ENCODE data around the gene GPR171.

GPR171 gene

DNA sequence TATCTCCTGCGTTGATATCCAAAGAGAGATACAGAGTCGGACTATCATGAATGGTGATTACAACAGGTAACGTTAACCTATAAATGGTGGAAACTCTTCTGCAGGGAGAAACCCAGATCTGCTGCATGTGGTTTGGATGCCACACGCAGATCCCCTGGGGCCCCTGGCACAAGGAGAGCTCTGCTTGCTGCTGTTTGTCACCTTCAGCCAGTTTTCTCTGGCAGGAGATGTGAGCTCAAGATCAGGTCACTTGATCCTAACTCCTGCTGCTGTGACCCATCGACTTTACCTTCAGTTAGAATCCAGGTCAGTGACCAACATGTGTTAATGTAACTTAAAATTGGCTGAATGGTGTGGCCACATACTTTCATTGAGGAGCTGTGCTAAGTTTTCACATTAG lies 23.8 kb upstream of the GPR171 start:
- Histone ChIP-seq H3K14ac (ENCODE audit: low read length in 2 of 2) (no peak overlapping the region), H2BK12ac (ENCODE audit: low read length in 2 of 2) (peak overlapping the region; percentile 11 to 80), H4K91ac (ENCODE audit: low read length) (peak overlapping the region; percentile 52), H3K9me3 (ENCODE audit: control insufficient read depth, low read length) (peaks cover 6% of the 10 kb centered on the region), H2BK120ac (ENCODE audit: low read depth, low read length) (peak overlapping the region; percentile 45), H3K9ac (ENCODE audit: low read length) (no peak overlapping the region), H3K27me3 (ENCODE audit: control insufficient read depth in 1 of 2, insufficient read depth in 1 of 2, low read length in 2 of 2) (no peaks in the 10 kb centered on the region), H3K4ac (ENCODE audit: low read depth in 1 of 2, low read length in 2 of 2) (peak overlapping the region; percentile 1 to 15), H3K4me1 (ENCODE audit: control insufficient read depth, insufficient read depth, low read depth, low read length) (peaks cover 7% of the 10 kb centered on the region), H3K4me3 (ENCODE audit: insufficient read depth in 1 of 2, low read depth in 1 of 2, low read length in 2 of 2) (no peak overlapping the region), H2AFZ (ENCODE audit: low read depth, low read length) (no peak overlapping the region), H2BK5ac (ENCODE audit: low read depth, low read length, poor library complexity, severe bottlenecking) (no peak overlapping the region), H3K79me1 (replicated peaks; ENCODE audit: low read length, poor library complexity, severe bottlenecking) (no peaks in the 10 kb centered on the region), H3K4me2 (ENCODE audit: low read length, poor library complexity, severe bottlenecking) (no peak overlapping the region), H2BK15ac (ENCODE audit: low read depth, poor library complexity, severe bottlenecking) (no peak overlapping the region), H3K23ac (ENCODE audit: low read length in 2 of 2) (no peak overlapping the region), H3K36me3 (ENCODE audit: control insufficient read depth in 1 of 2, insufficient read depth in 2 of 2, low read depth in 1 of 2, low read length in 2 of 2) (no peaks in the 10 kb centered on the region), H2AK5ac (ENCODE audit: low read length, severe bottlenecking) (no peak overlapping the region), H3K18ac (ENCODE audit: low read depth in 1 of 2, low read length in 2 of 2) (peak overlapping the region; percentile 34 to 72), H4K8ac (ENCODE audit: low read length) (no peak overlapping the region), H3K27ac (ENCODE audit: low read length, poor library complexity, severe bottlenecking) (no peak overlapping the region)
- WGBS: 92% methylated on average over 5 of the region's 5 CpGs
- no peak for DNase-seq

DNA sequence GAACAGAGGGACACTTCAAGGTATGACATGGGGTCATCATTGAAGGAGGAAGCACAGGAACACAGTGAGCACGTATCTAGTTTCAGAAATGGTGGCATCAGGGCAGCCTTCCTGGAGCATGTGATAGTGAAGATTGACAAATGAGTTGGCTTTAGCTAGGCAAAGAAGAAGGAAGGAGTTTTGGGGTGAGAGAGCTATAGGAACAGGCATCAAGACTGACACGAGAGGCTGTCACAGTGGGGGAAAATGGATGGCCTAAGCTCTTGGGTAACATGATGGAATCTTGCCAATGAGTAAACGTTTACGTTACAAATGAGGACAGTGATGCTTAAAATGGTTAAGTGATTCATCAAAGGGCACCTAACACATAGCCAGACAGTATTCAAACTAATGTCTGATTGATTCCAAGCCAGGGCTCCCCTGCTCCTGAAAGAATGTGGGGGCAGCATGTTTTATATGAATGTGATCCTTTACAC lies 23.1 kb upstream of the GPR171 start:
- Histone ChIP-seq H2BK120ac (ENCODE audit: low read depth, low read length) (no peak overlapping the region), H3K9me3 (ENCODE audit: control insufficient read depth, low read length) (peaks cover 9% of the 10 kb centered on the region), H3K4me1 (ENCODE audit: control insufficient read depth, insufficient read depth, low read depth, low read length) (peaks cover 7% of the 10 kb centered on the region), H3K79me1 (replicated peaks; ENCODE audit: low read length, poor library complexity, severe bottlenecking) (no peaks in the 10 kb centered on the region), H2AFZ (ENCODE audit: low read depth, low read length) (no peak overlapping the region), H3K14ac (ENCODE audit: low read length in 2 of 2) (no peak overlapping the region), H3K4me2 (ENCODE audit: low read length, poor library complexity, severe bottlenecking) (no peak overlapping the region), H3K4me3 (ENCODE audit: insufficient read depth in 1 of 2, low read depth in 1 of 2, low read length in 2 of 2) (no peak overlapping the region), H3K36me3 (ENCODE audit: control insufficient read depth in 1 of 2, insufficient read depth in 2 of 2, low read depth in 1 of 2, low read length in 2 of 2) (peaks cover 0 to 3% of the 10 kb centered on the region in 2 experiments), H2AK5ac (ENCODE audit: low read length, severe bottlenecking) (no peak overlapping the region), H2BK15ac (ENCODE audit: low read depth, poor library complexity, severe bottlenecking) (no peak overlapping the region), H2BK12ac (ENCODE audit: low read length in 2 of 2) (peak overlapping the region; percentile 61 to 97), H3K9ac (ENCODE audit: low read length) (no peak overlapping the region), H3K23ac (ENCODE audit: low read length in 2 of 2) (no peak overlapping the region), H3K18ac (ENCODE audit: low read depth in 1 of 2, low read length in 2 of 2) (peak overlapping the region in 1 of 2 experiments; percentile 78), H4K91ac (ENCODE audit: low read length) (no peak overlapping the region), H2BK5ac (ENCODE audit: low read depth, low read length, poor library complexity, severe bottlenecking) (no peak overlapping the region), H3K27me3 (ENCODE audit: control insufficient read depth in 1 of 2, insufficient read depth in 1 of 2, low read length in 2 of 2) (no peaks in the 10 kb centered on the region), H3K4ac (ENCODE audit: low read depth in 1 of 2, low read length in 2 of 2) (peak overlapping the region; percentile 6 to 71), H4K8ac (ENCODE audit: low read length) (peak overlapping the region; percentile 79), H3K27ac (ENCODE audit: low read length, poor library complexity, severe bottlenecking) (peak overlapping the region; percentile 50)
- 11% methylated on average over 4 of the region's 4 CpGs for WGBS
- peak; percentile 93 for DNase-seq

DNA sequence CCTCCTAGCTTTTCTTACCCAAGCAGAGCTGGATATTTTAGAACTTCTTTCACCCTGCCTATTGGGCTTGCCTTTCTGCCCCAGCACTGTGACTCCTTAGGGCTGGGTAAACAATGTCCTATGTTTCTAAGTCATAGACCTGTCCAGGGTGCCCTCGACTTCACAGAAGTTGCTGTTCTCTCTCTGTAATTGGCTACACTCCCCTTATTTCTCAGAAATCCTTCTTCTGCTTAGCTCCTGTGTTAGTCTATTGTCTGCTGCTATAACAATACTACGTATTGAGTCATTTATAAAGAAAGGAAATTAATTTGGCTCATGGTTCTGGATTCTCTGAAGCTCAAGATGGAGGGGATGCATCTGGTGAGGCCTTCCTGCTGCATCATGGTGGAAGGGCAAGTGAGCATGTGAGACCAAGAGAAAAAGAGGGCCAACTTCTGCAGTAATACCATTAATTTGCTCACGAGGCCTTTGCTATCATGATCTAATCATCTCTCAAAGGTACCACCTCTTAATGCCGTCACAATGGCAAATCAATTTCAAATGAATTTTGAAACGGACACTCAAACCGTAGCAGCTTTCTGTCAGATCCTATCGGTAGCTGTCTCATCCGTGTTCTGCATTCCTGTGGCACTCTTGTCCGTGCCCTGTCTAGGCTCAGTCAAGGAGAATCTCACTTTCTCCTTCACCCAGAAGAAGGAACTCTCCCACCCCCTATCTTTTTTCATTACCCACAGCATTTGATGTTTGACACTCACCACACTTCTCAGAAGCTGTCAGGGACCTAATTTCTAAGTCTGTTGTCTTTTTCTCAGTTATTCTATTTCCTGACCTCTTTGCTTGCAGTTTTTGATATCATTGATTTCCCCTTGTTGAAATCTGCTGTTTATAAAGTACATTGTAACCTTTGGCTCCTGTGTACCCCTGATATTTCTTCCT lies 22.3 kb upstream of the GPR171 start:
- DNase-seq: no peak
- no peak overlapping the region for H3K9ac ChIP-seq (ENCODE audit: low read length)
- no peaks in the 10 kb centered on the region for H3K79me1 ChIP-seq (replicated peaks; ENCODE audit: low read length, poor library complexity, severe bottlenecking)
- H2AFZ ChIP-seq (ENCODE audit: low read depth, low read length): no peak overlapping the region
- H2BK120ac ChIP-seq (ENCODE audit: low read depth, low read length): no peak overlapping the region
- peaks cover 0 to 3% of the 10 kb centered on the region in 2 experiments for H3K36me3 ChIP-seq (ENCODE audit: control insufficient read depth in 1 of 2, insufficient read depth in 2 of 2, low read depth in 1 of 2, low read length in 2 of 2)
- H3K9me3 ChIP-seq (ENCODE audit: control insufficient read depth, low read length): peaks cover 9% of the 10 kb centered on the region
- H2BK12ac ChIP-seq (ENCODE audit: low read length in 2 of 2): peak overlapping the region; percentile 1 to 65
- H4K91ac ChIP-seq (ENCODE audit: low read length): no peak overlapping the region
- H3K4me2 ChIP-seq (ENCODE audit: low read length, poor library complexity, severe bottlenecking): no peak overlapping the region
- peak overlapping the region in 1 of 2 experiments; percentile 78 for H3K18ac ChIP-seq (ENCODE audit: low read depth in 1 of 2, low read length in 2 of 2)
- H3K4me3 ChIP-seq (ENCODE audit: insufficient read depth in 1 of 2, low read depth in 1 of 2, low read length in 2 of 2): no peak overlapping the region
- H3K27ac ChIP-seq (ENCODE audit: low read length, poor library complexity, severe bottlenecking): no peak overlapping the region
- peaks cover 7% of the 10 kb centered on the region for H3K4me1 ChIP-seq (ENCODE audit: control insufficient read depth, insufficient read depth, low read depth, low read length)
- H3K14ac ChIP-seq (ENCODE audit: low read length in 2 of 2): no peak overlapping the region
- no peak overlapping the region for H2BK5ac ChIP-seq (ENCODE audit: low read depth, low read length, poor library complexity, severe bottlenecking)
- no peak overlapping the region for H2BK15ac ChIP-seq (ENCODE audit: low read depth, poor library complexity, severe bottlenecking)
- H3K23ac ChIP-seq (ENCODE audit: low read length in 2 of 2): no peak overlapping the region
- H4K8ac ChIP-seq (ENCODE audit: low read length): no peak overlapping the region
- WGBS: 76% methylated on average over 9 of the region's 9 CpGs
- H3K4ac ChIP-seq (ENCODE audit: low read depth in 1 of 2, low read length in 2 of 2): peak overlapping the region in 1 of 2 experiments; percentile 40
- H3K27me3 ChIP-seq (ENCODE audit: control insufficient read depth in 1 of 2, insufficient read depth in 1 of 2, low read length in 2 of 2): no peaks in the 10 kb centered on the region
- no peak overlapping the region for H2AK5ac ChIP-seq (ENCODE audit: low read length, severe bottlenecking)

DNA sequence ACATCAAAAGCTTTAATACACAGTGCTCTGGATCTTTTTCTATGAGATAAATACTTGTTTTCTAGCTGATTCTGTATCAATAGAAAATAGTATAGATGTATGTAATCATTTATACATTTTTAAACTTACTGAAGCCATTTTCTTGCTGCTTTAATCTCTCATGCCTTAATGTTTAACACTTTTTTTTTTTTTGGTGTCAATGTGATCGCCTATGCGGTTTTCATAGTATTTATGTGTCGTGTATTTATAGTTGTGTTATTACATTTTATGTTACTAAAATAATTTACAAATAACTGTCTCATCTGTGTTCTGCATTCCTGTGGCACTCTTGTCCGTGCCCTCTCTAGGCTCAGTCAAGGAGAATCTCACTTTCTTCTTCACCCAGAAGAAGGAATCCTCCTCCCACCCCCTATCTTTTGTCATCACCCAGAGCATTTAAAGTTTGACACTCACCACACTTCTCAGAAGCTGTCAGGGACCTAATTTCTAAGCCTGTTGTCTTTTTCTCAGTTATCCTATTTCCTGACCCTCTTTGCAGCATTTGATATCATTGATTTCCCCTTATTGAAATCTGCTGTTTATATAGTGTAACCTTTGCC lies 21.4 kb upstream of the GPR171 start:
- Histone ChIP-seq H2BK15ac (ENCODE audit: low read depth, poor library complexity, severe bottlenecking) (no peak overlapping the region), H3K27me3 (ENCODE audit: control insufficient read depth in 1 of 2, insufficient read depth in 1 of 2, low read length in 2 of 2) (no peaks in the 10 kb centered on the region)
- WGBS: 54% methylated on average over 1 of the region's 4 CpGs

More for the DNA sequence above, 21.4 kb upstream of the GPR171 start:
- H2BK120ac ChIP-seq (ENCODE audit: low read depth, low read length): no peak overlapping the region
- peaks cover 0 to 3% of the 10 kb centered on the region in 2 experiments for H3K36me3 ChIP-seq (ENCODE audit: control insufficient read depth in 1 of 2, insufficient read depth in 2 of 2, low read depth in 1 of 2, low read length in 2 of 2)
- no peak overlapping the region for H2BK5ac ChIP-seq (ENCODE audit: low read depth, low read length, poor library complexity, severe bottlenecking)
- no peak overlapping the region for H4K8ac ChIP-seq (ENCODE audit: low read length)
- H3K27ac ChIP-seq (ENCODE audit: low read length, poor library complexity, severe bottlenecking): no peak overlapping the region
- no peak for DNase-seq
- H2BK12ac ChIP-seq (ENCODE audit: low read length in 2 of 2): no peak overlapping the region
- H3K23ac ChIP-seq (ENCODE audit: low read length in 2 of 2): no peak overlapping the region
- no peak overlapping the region for H3K18ac ChIP-seq (ENCODE audit: low read depth in 1 of 2, low read length in 2 of 2)
- H3K79me1 ChIP-seq (replicated peaks; ENCODE audit: low read length, poor library complexity, severe bottlenecking): no peaks in the 10 kb centered on the region
- no peak overlapping the region for H2AFZ ChIP-seq (ENCODE audit: low read depth, low read length)
- no peak overlapping the region for H3K14ac ChIP-seq (ENCODE audit: low read length in 2 of 2)
- H4K91ac ChIP-seq (ENCODE audit: low read length): no peak overlapping the region
- H3K4me3 ChIP-seq (ENCODE audit: insufficient read depth in 1 of 2, low read depth in 1 of 2, low read length in 2 of 2): no peak overlapping the region
- H3K9me3 ChIP-seq (ENCODE audit: control insufficient read depth, low read length): peaks cover 9% of the 10 kb centered on the region
- H2AK5ac ChIP-seq (ENCODE audit: low read length, severe bottlenecking): no peak overlapping the region
- no peak overlapping the region for H3K9ac ChIP-seq (ENCODE audit: low read length)
- H3K4ac ChIP-seq (ENCODE audit: low read depth in 1 of 2, low read length in 2 of 2): no peak overlapping the region
- peaks cover 7% of the 10 kb centered on the region for H3K4me1 ChIP-seq (ENCODE audit: control insufficient read depth, insufficient read depth, low read depth, low read length)
- no peak overlapping the region for H3K4me2 ChIP-seq (ENCODE audit: low read length, poor library complexity, severe bottlenecking)
